Thyroid gland (tissue), 4 donors: ENCODE measurements around the gene CUL2.

Source experiments
- CTCF ChIP-seq, 6 experiments: fragments of 200-600 bp in 3 of 6; fragments of 450-650 bp in 3 of 6; sonication (generic) in 3 of 6; IDR thresholded peaks; one replicate each; pipeline ENCODE4 v1.5.1; 2016 to 2019; ENCODE audit warnings: antibody characterized with exemption in 6 of 6, mild to moderate bottlenecking in 2 of 6, inconsistent platforms in 1 of 6, moderate library complexity in 1 of 6
- POLR2A ChIP-seq, 2 donors: fragments of 450-650 bp; IDR thresholded peaks; one replicate each; pipeline ENCODE4 v1.6.1; 2017; ENCODE audit warnings: antibody characterized with exemption in 2 of 2, mild to moderate bottlenecking in 2 of 2, moderate library complexity in 1 of 2

DNA sequence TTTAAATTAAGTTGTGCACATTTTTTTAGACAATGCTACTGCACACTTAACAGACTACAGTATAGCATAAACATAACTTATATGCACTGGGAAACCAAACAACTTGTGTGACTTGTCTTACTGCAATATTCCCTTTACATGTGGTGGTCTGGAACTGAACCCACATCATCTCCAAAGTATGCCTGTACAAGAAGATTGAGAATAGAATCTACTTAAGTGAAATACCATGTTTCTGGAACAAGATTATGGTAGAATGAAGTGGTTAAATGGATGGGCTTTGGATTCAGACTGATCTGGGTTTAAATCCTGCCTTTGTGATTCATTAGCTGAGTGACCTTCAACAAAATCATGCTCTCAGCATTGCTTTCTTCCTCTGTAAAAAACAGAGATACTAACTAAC lies 30.7 kb downstream of the CUL2 start:
- TF ChIP-seq CTCF (IDR thresholded peaks at IDR 0.05) (no peak), POLR2A (IDR thresholded peaks at IDR 0.05) (no peak)
